CD4-positive, alpha-beta T cell treated with Interleukin-12 subunit alpha and Interleukin-12 subunit beta, for 1 hour (primary cell): ENCODE measurements around the gene GPC5.

ENCODE experiments used
- DNase-seq: peaks from one replicate; pipeline ENCODE4 v3.0.0-alpha.2; 2020

The GPC5 gene

GRCh38 chr13:91464336-91464735 is 65.9 kb downstream of the GPC5 start:
- DNase-seq, result no peak

GRCh38 chr13:91467236-91467635 is 68.8 kb downstream of the GPC5 start:
- DNase-seq, result no peak

- no peak for DNase-seq
These were observed 69.9 kb downstream of the GPC5 start for GRCh38 chr13:91468301-91468700.

- DNase-seq, result no peak
These were observed 71.7 kb downstream of the GPC5 start for GRCh38 chr13:91470084-91470621.

- DNase-seq, result no peak
These were observed 72.3 kb downstream of the GPC5 start for GRCh38 chr13:91470681-91471080.

- DNase-seq, result no peak
These were observed 84.0 kb downstream of the GPC5 start for GRCh38 chr13:91482427-91482826.

GRCh38 chr13:91491980-91492379 is 93.6 kb downstream of the GPC5 start:
- no peak for DNase-seq

GRCh38 chr13:91493442-91493841 is 95.0 kb downstream of the GPC5 start:
- DNase-seq, result no peak

GRCh38 chr13:91498298-91498697 is 99.9 kb downstream of the GPC5 start:
- DNase-seq, result no peak

- DNase-seq, result no peak
These were observed 105.8 kb downstream of the GPC5 start for GRCh38 chr13:91504216-91504615.

- no peak for DNase-seq
These were observed 108.3 kb downstream of the GPC5 start for GRCh38 chr13:91506759-91507158.

GRCh38 chr13:91510058-91510457 is 111.6 kb downstream of the GPC5 start:
- DNase-seq, result no peak

GRCh38 chr13:91513790-91514189 is 115.4 kb downstream of the GPC5 start:
- DNase-seq, result no peak

GRCh38 chr13:91516799-91517198 is 118.4 kb downstream of the GPC5 start:
- DNase-seq, result no peak

- no peak for DNase-seq
These were observed 122.5 kb downstream of the GPC5 start for GRCh38 chr13:91520952-91521351.

- no peak for DNase-seq
These were observed 124.7 kb downstream of the GPC5 start for GRCh38 chr13:91523116-91523515.

- DNase-seq, result no peak
These were observed 128.2 kb downstream of the GPC5 start for GRCh38 chr13:91526543-91527033.

GRCh38 chr13:91529739-91530482 is 131.5 kb downstream of the GPC5 start:
- no peak for DNase-seq

- DNase-seq, result no peak
These were observed 133.2 kb downstream of the GPC5 start for GRCh38 chr13:91531646-91532045.

- no peak for DNase-seq
These were observed 134.9 kb downstream of the GPC5 start for GRCh38 chr13:91533354-91533753.

- no peak for DNase-seq
These were observed 136.6 kb downstream of the GPC5 start for GRCh38 chr13:91534996-91535395.

- DNase-seq, result no peak
These were observed 139.0 kb downstream of the GPC5 start for GRCh38 chr13:91537376-91537775.

GRCh38 chr13:91539286-91540157 is 141.1 kb downstream of the GPC5 start:
- no peak for DNase-seq
